Prostate gland (tissue), 2 donors: ENCODE data around the gene SPTLC1.

Source experiments
- CTCF ChIP-seq, 4 experiments: fragments of 200-600 bp in 2 of 4; fragments of 450-650 bp in 2 of 4; sonication (generic) in 2 of 4; IDR thresholded peaks; 1 replicate in 3 of 4; 2 replicates in 1 of 4; pipeline ENCODE4 v1.5.1; 2016 to 2019; ENCODE audit warnings: antibody characterized with exemption in 4 of 4, mild to moderate bottlenecking in 2 of 4, moderate library complexity in 2 of 4
- POLR2A ChIP-seq: fragments of 450-650 bp; IDR thresholded peaks from one replicate; pipeline ENCODE4 v1.6.1; 2016; ENCODE audit warnings: antibody characterized with exemption, mild to moderate bottlenecking

- TF ChIP-seq CTCF (IDR thresholded peaks at IDR 0.05) (no peak), POLR2A (no peak)
Observed at GRCh38 chr9:91992461-91993041, 122.7 kb downstream of the SPTLC1 start.
